Measurements from ENCODE around the gene GMFB.

The GMFB gene

GRCh38 chr14:54427871-54428270 is 60.9 kb downstream of the GMFB start:
- TF ChIP-seq CTCF (IDR thresholded peaks at IDR 0.05): no peak

GRCh38 chr14:54425537-54426274 is 63.1 kb downstream of the GMFB start:
- no peak for TF ChIP-seq CTCF (IDR thresholded peaks at IDR 0.05)

GRCh38 chr14:54425068-54425467 is 63.7 kb downstream of the GMFB start:
- no peak for TF ChIP-seq CTCF (IDR thresholded peaks at IDR 0.05)
